Immature natural killer cell (primary cell): ENCODE results near the gene DNAH14. TPM values are rescaled to one million over a fixed set of nuclear protein-coding genes. Genes with fewer than 3 reads are reported as not detected.
"Not testable (repeated sequence)": the region's sequence is repeated elsewhere in the genome, so short reads cannot be mapped to it uniquely, and the experiment has no call there.

Experiments
- DNase-seq, 3 donors: peaks; one replicate each; pipeline ENCODE4 v3.0.0; 2022; ENCODE audit warnings: mixed read lengths in 1 of 3
- H3K27ac Mint-ChIP-seq, 6 donors: one replicate each; pipeline ENCODE4 v1.8.0; 2020; ENCODE audit warnings: mixed read lengths in 6 of 6, mild to moderate bottlenecking in 5 of 6, inconsistent platforms in 4 of 6, moderate library complexity in 3 of 6
- H3K27me3 Mint-ChIP-seq, 3 donors: one replicate each; pipeline ENCODE4 v1.8.0; 2020 to 2021; ENCODE audit warnings: low read depth in 3 of 3, mild to moderate bottlenecking in 3 of 3, mixed read lengths in 3 of 3, moderate library complexity in 3 of 3, inconsistent platforms in 1 of 3
- H3K36me3 Mint-ChIP-seq, 3 donors: one replicate each; pipeline ENCODE4 v1.8.0; 2020; ENCODE audit warnings: mixed read lengths in 3 of 3, inconsistent platforms in 2 of 3, mild to moderate bottlenecking in 2 of 3
- H3K4me1 Mint-ChIP-seq, 2 donors: one replicate each; pipeline ENCODE4 v1.8.0; 2020; ENCODE audit warnings: inconsistent platforms in 2 of 2, mild to moderate bottlenecking in 2 of 2, mixed read lengths in 2 of 2, moderate library complexity in 1 of 2
- H3K4me3 Mint-ChIP-seq, 5 donors: one replicate each; pipeline ENCODE4 v1.8.0; 2020; ENCODE audit warnings: mild to moderate bottlenecking in 5 of 5, mixed read lengths in 5 of 5, inconsistent platforms in 3 of 5, moderate library complexity in 3 of 5
- H3K9me3 Mint-ChIP-seq, 6 donors: one replicate each; pipeline ENCODE4 v1.8.0; 2020; ENCODE audit warnings: mild to moderate bottlenecking in 6 of 6, mixed read lengths in 6 of 6, inconsistent platforms in 4 of 6, moderate library complexity in 3 of 6
- polyA plus RNA-seq, 3 donors: library from polyadenylated mRNA; unstranded; fragments of 300-500 nt; fragmentation: Illumina TruSeq; gene quantifications; one replicate each; pipeline ENCODE4 v1.2.3, GENCODE V29; 2021

Gene DNAH14
- polyA plus RNA-seq, 3 donors from 2014 or later, result 0.14 to 2.3 (median 1.4) TPM

DNA sequence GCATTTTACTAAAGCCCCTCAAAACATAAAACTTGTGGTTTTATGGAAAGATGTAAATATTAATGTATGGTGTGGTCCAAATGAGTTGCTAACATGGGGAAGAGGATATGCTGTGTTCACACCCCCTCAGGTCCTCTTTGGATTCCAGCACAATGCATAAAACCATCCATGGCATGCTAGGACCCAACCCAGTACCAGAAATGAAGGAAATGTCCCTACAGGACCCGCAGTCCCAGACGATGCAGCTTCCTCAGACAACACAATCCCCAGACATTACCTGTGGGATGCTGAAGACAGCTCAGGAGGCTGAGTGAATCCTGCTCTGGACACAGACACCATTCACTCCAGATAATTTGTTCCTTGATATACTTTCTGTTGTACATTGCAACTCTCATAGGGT is 296.2 kb downstream of the DNAH14 start:
- peaks cover 0 to 3% (median 0%) of the 10 kb centered on the region in 3 donors for H3K27me3 Mint-ChIP-seq
- no peaks in the 10 kb centered on the region for H3K36me3 Mint-ChIP-seq
- H3K4me3 Mint-ChIP-seq, result no peak overlapping the region
- H3K27ac Mint-ChIP-seq, result no peak overlapping the region
- H3K9me3 Mint-ChIP-seq, result peaks cover 0 to 5% (median 0%) of the 10 kb centered on the region in 6 donors
- no peak for DNase-seq
- no peaks in the 10 kb centered on the region for H3K4me1 Mint-ChIP-seq

DNA sequence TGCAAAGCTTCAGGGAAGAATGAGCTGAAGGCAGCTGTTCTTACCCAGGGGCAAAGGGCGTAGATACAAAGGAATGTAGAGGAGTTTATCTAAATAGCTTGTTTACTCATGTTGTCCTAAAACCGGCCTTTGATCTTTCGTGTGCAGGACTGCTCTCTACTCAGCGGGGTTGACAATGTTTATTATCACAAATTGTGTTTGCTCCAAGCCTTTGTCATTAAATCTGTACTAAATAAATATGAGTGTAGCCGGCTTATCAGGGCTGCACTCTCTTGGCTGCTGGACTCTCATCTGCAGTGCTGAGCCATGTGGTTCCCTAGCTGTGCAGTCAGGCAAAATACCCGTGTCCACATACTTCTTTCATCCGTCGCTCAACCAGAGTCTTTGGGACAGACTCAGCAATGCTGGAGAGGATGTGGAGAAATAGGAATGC is 299.4 kb downstream of the DNAH14 start:
- DNase-seq, result no peak
- H3K27ac Mint-ChIP-seq, result no peak overlapping the region
- no peak overlapping the region for H3K4me3 Mint-ChIP-seq
- no peaks in the 10 kb centered on the region for H3K36me3 Mint-ChIP-seq
- H3K27me3 Mint-ChIP-seq, result peaks cover 0 to 9% (median 7%) of the 10 kb centered on the region in 3 donors
- H3K9me3 Mint-ChIP-seq, result peaks cover 0 to 3% (median 0%) of the 10 kb centered on the region in 6 donors
- H3K4me1 Mint-ChIP-seq, result no peaks in the 10 kb centered on the region

DNA sequence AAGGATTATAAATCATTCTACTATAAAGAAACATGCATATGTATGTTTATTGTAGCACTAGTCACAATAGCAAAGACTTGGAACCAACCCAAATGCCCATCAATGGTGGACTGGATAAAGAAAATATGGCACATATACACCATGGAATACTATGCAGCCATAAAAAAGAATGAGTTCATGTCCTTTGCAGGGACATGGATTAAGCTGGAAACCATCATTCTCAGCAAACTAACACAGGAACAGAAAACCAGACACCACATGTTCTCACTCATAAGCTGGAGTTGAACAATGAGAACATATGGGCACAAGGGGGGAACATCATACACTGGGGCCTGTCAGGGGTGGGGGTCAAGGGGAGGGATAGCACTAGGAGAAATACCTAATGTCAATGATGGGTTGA is 300.0 kb downstream of the DNAH14 start:
- H3K27ac Mint-ChIP-seq, H3K36me3 Mint-ChIP-seq, H3K9me3 Mint-ChIP-seq, H3K4me3 Mint-ChIP-seq, H3K4me1 Mint-ChIP-seq, DNase-seq, H3K27me3 Mint-ChIP-seq: not testable (repeated sequence)

DNA sequence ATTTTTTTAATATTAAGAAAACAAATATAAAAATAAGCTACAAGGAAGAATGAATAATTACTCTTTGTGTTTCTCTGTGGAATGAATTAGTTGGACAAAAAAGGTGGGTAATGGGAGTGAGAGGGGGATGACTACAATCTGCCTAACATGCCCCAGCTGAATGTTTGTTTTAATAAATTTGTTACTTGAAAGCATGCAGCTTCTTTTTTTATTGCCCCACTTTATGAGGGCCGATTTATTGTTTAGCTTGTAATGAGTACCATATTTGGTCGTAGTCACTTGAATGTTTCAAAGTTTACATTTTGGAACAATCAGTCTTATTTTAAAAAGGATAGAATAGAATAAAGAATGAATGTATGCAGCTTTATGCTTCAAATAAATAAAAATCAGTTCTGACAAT is 301.0 kb downstream of the DNAH14 start:
- H3K9me3 Mint-ChIP-seq, result peaks cover 0 to 2% (median 0%) of the 10 kb centered on the region in 6 donors
- no peaks in the 10 kb centered on the region for H3K36me3 Mint-ChIP-seq
- H3K4me3 Mint-ChIP-seq, result no peak overlapping the region
- H3K4me1 Mint-ChIP-seq, result no peaks in the 10 kb centered on the region
- H3K27ac Mint-ChIP-seq, result no peak overlapping the region
- no peak for DNase-seq
- peaks cover 3 to 9% (median 7%) of the 10 kb centered on the region in 3 donors for H3K27me3 Mint-ChIP-seq

DNA sequence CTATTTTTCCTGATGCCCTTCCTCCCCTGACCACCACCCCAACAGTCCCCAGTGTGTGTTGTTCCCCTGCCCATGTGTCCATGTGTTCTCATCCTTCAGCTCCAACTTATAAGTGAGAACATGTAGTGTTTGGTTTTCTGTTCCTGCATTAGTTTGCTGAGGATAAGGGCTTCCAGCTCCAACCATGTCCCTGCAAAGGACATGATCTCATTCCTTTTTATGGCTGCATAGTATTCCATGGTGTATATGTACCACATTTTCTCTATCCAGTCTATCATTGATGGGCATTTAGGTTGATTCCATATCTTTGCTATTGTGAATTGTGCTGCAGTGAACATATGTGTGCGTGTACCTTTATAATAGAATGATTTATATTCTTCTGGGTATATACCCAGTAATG is 303.5 kb downstream of the DNAH14 start:
- peaks cover 3 to 16% (median 7%) of the 10 kb centered on the region in 6 donors for H3K9me3 Mint-ChIP-seq
- H3K4me1 Mint-ChIP-seq, result not testable (repeated sequence)

DNA sequence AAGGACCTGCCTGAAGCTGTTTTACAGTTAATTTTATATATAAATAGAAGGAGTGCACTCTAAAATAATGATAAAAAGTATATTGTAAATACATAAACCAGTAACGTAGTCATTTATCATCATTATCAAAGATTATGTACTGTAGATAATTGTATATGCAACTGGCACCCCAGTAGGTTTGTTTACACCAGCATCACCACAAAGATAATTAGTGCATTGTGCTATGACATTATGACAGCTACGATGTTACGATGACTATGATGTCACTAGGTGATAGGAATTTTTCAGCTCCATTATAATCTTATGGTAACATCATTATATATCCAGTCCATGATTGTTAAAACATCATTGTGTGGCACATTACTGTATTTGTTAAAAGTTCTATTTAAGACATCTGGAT is 313.1 kb downstream of the DNAH14 start:
- Mint-ChIP-seq H3K9me3 (peaks cover 0 to 15% (median 5%) of the 10 kb centered on the region in 6 donors), H3K4me3 (no peak overlapping the region), H3K27ac (no peak overlapping the region)

More for the DNA sequence above, 303.5 kb downstream of the DNAH14 start:
- H3K27ac Mint-ChIP-seq, H3K4me3 Mint-ChIP-seq, H3K27me3 Mint-ChIP-seq, H3K36me3 Mint-ChIP-seq, DNase-seq: not testable (repeated sequence)

DNA sequence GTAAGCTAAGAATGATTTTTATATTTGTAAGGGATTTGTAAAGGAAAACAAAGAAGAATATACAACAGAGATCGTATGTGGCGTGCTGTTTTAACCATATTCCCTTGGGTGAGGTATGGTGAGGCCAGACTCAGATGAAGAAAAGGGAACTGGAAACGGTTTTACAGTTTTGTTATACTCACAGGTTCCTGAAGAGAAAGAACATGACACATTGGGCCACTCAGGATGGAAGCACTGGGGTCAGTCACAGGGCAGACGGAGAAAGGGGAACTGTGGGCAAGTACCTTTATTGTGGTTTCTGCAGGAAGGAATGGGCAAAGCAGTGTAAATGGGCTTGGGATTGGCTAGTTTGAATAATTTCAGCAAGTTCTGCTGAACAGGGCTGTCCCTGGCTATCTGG is 321.0 kb downstream of the DNAH14 start:
- peaks cover 0 to 6% of the 10 kb centered on the region in 2 donors for H3K4me1 Mint-ChIP-seq
- peaks cover 0 to 3% (median 0%) of the 10 kb centered on the region in 3 donors for H3K36me3 Mint-ChIP-seq
- DNase-seq, result no peak
- H3K4me3 Mint-ChIP-seq, result no peak overlapping the region
- peaks cover 0 to 3% (median 0%) of the 10 kb centered on the region in 6 donors for H3K9me3 Mint-ChIP-seq
- peaks cover 0 to 10% (median 0%) of the 10 kb centered on the region in 3 donors for H3K27me3 Mint-ChIP-seq
- no peak overlapping the region for H3K27ac Mint-ChIP-seq

More for the DNA sequence above, 313.1 kb downstream of the DNAH14 start:
- Mint-ChIP-seq H3K4me1 (no peaks in the 10 kb centered on the region), H3K36me3 (peaks cover 0 to 6% (median 3%) of the 10 kb centered on the region in 3 donors), H3K27me3 (peaks cover 0 to 13% (median 2%) of the 10 kb centered on the region in 3 donors)
- DNase-seq, result no peak

DNA sequence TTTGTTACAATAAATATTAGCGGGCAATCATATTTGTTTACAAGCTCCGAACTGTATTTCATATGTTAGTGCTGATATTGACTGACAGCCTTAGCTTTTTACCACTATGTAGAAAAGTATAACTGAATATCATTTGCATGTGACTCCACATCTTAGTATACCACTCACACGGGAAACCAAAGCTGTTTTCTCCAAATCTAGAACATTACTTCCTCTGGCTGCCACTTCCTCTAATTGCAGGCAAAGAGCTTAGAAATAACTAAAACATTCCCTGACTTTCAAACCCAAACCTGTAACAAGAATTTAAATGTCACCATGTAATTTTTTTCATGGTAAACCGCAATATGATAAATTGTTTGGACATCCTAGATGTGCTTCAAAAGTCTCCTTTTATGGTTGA is 323.7 kb downstream of the DNAH14 start:
- Mint-ChIP-seq H3K4me3 (no peak overlapping the region), H3K27me3 (peaks cover 0 to 7% (median 2%) of the 10 kb centered on the region in 3 donors), H3K27ac (no peak overlapping the region), H3K9me3 (peaks cover 0 to 3% (median 0%) of the 10 kb centered on the region in 6 donors), H3K4me1 (peaks cover 0 to 6% of the 10 kb centered on the region in 2 donors), H3K36me3 (no peaks in the 10 kb centered on the region)
- DNase-seq, result no peak

DNA sequence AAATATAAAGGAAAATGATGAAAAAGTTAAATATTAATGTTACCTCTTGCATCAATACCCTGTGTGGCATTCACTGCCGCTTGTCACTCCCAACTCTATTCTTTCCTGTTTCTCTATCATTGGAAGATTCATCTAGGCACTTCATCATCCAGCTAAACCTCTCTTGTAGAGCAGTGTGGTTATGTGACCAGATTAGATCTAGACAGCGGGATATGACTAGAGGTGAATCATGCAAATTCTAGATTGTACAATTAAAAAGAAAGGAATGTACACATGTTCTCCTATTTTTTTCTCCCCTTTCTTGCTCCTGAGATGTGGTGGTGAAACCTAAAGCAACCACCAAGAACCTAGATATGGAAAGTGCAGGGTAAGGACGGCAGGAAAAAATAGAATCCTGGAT is 324.3 kb downstream of the DNAH14 start:
- H3K4me1 Mint-ChIP-seq, result peaks cover 0 to 6% of the 10 kb centered on the region in 2 donors
- peaks cover 0 to 3% (median 0%) of the 10 kb centered on the region in 6 donors for H3K9me3 Mint-ChIP-seq
- no peaks in the 10 kb centered on the region for H3K36me3 Mint-ChIP-seq
- H3K4me3 Mint-ChIP-seq, result no peak overlapping the region
- DNase-seq, result no peak
- no peak overlapping the region for H3K27ac Mint-ChIP-seq
- peaks cover 0 to 7% (median 2%) of the 10 kb centered on the region in 3 donors for H3K27me3 Mint-ChIP-seq

DNA sequence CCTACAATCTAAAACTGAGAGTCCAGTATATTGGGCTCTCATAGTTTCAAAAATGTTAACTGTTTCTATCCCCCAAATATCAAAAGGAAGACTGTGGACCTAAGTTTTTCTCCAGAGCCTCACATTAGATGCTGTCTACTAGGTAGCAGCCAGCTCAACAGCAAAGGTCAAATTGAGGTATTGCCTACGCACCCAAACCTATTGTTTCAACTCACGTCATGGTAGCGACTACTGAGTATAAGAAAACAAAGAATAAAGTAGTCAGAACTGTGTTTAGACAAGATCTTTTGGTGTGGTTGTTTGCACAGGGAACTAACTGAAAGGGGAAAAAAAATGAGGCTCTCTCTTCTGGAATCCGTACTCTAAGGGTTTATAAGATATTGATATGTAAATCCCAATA is 325.2 kb downstream of the DNAH14 start:
- Mint-ChIP-seq H3K9me3 (peaks cover 0 to 3% (median 0%) of the 10 kb centered on the region in 6 donors), H3K36me3 (no peaks in the 10 kb centered on the region), H3K27me3 (peaks cover 0 to 7% (median 2%) of the 10 kb centered on the region in 3 donors), H3K4me1 (peaks cover 0 to 6% of the 10 kb centered on the region in 2 donors), H3K4me3 (no peak overlapping the region), H3K27ac (no peak overlapping the region)
- no peak for DNase-seq

DNA sequence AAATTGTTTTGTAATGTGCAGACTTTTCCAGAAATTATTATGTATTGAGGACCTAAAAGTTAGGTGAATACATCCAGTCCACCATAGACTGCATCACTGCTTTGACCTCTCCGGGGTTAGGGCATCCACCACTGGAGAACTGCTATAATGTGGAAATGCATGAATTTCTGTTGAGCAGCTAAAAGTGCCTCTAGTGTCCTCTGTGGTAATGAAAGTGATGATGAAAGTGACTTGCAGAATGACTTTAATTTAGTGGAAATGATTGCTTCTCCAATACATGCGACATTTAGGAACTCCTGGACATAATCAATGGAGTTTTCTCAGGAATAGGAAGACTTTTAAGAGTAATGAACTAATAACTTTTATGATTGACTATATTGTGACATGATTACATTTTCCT is 327.6 kb downstream of the DNAH14 start:
- peaks cover 0 to 4% (median 0%) of the 10 kb centered on the region in 6 donors for H3K9me3 Mint-ChIP-seq
- no peaks in the 10 kb centered on the region for H3K36me3 Mint-ChIP-seq
- H3K4me1 Mint-ChIP-seq, result no peaks in the 10 kb centered on the region
- peaks cover 2 to 11% (median 2%) of the 10 kb centered on the region in 3 donors for H3K27me3 Mint-ChIP-seq
- no peak overlapping the region for H3K4me3 Mint-ChIP-seq
- no peak overlapping the region for H3K27ac Mint-ChIP-seq
- DNase-seq, result no peak

DNA sequence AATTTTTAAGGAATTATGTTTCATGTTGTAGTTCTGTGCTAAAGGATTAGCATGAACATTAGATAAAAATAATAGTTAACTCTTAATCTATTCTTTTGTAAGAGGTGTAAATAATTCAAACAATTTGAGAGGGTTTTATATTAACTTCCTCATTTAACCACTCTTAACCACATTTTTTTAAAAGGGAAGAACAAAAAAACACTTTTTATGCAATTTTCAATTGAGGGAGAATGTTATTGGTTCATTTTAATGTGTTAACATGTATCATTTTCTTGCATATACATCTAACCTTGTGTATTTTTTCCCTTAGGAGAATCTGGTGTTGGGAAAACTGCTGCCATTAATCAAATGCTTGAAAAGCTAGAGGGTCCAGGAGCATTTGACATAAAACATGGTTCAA is 329.3 kb downstream of the DNAH14 start:
- Mint-ChIP-seq H3K36me3 (no peaks in the 10 kb centered on the region), H3K4me1 (no peaks in the 10 kb centered on the region), H3K27me3 (peaks cover 4 to 11% (median 5%) of the 10 kb centered on the region in 3 donors)

DNA sequence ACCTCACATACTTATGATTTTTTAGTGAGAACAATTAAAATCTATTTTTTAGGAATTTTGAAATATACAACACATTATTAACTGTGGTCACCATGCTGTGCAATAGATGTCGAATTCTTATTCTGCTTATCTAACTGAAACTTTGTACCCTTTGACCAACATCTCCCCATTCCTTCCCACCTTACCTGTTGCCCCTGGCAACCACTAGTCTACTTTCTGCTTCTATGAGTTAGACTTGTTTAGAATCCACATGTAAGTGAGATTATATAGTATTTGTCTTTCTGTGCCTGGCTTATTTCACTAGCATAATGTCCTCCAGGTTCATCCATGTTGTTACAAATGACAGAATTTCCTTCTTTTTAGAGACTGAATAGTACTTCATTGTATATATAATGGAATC is 330.1 kb downstream of the DNAH14 start:
- no peak for DNase-seq

More for the DNA sequence above, 329.3 kb downstream of the DNAH14 start:
- Mint-ChIP-seq H3K4me3 (no peak overlapping the region), H3K27ac (no peak overlapping the region), H3K9me3 (peaks cover 0 to 7% (median 0%) of the 10 kb centered on the region in 6 donors)
- DNase-seq, result no peak

DNA sequence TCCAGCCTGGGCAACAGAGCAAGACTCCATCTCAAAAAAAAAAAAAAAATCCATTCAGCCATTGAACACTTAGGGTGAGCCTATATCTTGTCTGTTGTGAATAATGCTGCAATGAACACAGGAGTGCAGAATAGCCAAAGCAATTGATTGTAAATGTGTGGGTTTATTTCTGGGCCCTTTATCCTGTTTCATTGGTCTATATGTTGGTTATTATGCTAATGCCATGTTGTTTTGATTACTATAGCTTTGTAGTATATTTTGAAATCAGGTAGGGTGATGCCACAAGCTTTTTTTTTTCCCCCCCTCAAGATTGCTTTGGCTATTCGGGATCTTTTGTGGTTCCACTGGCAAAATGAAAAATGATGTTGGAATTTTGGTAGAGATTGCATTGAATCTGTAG is 330.8 kb downstream of the DNAH14 start:
- H3K9me3 Mint-ChIP-seq, result peaks cover 0 to 4% (median 0%) of the 10 kb centered on the region in 6 donors
- peaks cover 4 to 7% (median 5%) of the 10 kb centered on the region in 3 donors for H3K27me3 Mint-ChIP-seq
- H3K4me1 Mint-ChIP-seq, result no peaks in the 10 kb centered on the region
- no peak overlapping the region for H3K4me3 Mint-ChIP-seq
- DNase-seq, result no peak
- H3K36me3 Mint-ChIP-seq, result no peaks in the 10 kb centered on the region
- H3K27ac Mint-ChIP-seq, result no peak overlapping the region

More for the DNA sequence above, 330.1 kb downstream of the DNAH14 start:
- peaks cover 4 to 11% (median 5%) of the 10 kb centered on the region in 3 donors for H3K27me3 Mint-ChIP-seq
- no peak overlapping the region for H3K4me3 Mint-ChIP-seq
- H3K36me3 Mint-ChIP-seq, result no peaks in the 10 kb centered on the region
- no peaks in the 10 kb centered on the region for H3K4me1 Mint-ChIP-seq
- peaks cover 0 to 4% (median 0%) of the 10 kb centered on the region in 6 donors for H3K9me3 Mint-ChIP-seq
- H3K27ac Mint-ChIP-seq, result no peak overlapping the region

DNA sequence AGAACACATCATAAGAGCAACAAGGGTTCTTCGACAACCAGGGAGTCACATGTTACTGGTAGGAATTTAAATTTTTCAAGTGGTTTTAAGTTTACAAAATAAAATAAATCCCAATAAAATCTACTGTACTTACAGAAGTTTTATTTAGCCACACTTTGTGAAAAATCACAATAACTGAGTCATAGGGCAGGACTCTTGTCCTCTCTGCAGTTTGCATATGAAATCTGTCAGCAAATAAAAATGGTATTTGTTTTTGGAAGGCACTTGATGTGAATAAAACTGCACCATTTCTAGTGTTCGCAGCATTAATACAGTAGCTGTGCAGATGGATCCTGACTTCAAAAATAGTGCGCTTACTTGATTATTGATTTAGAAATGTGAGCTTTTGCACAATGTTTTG is 348.0 kb downstream of the DNAH14 start:
- H3K27me3 Mint-ChIP-seq, result peaks cover 0 to 21% (median 6%) of the 10 kb centered on the region in 3 donors
- DNase-seq, result no peak
- H3K4me1 Mint-ChIP-seq, result no peaks in the 10 kb centered on the region
- peaks cover 0 to 3% (median 0%) of the 10 kb centered on the region in 3 donors for H3K36me3 Mint-ChIP-seq
- H3K27ac Mint-ChIP-seq, result no peak overlapping the region
- peaks cover 2 to 24% (median 17%) of the 10 kb centered on the region in 6 donors for H3K9me3 Mint-ChIP-seq
- H3K4me3 Mint-ChIP-seq, result no peak overlapping the region
